ENCODE data around the gene MOGAT1. TPM values are rescaled to one million over a fixed set of nuclear protein-coding genes. Genes with fewer than 3 reads are reported as not detected.

The MOGAT1 gene
- polyA plus RNA-seq, 3 donors from 2014 or later, result not detected

GRCh38 chr2:222653280-222653679 lies 18.2 kb upstream of the MOGAT1 start:
- Mint-ChIP-seq H3K27me3 (ENCODE audit: low read depth in 3 of 3) (peaks cover 5 to 12% (median 8%) of the 10 kb centered on the region in 3 donors), H3K27ac (peak overlapping the region in 3 of 6 donors; percentile 7 to 86 (median 11)), H3K9me3 (no peaks in the 10 kb centered on the region), H3K4me3 (peak overlapping the region in 2 of 5 donors; percentile 27 to 53), H3K36me3 (no peaks in the 10 kb centered on the region), H3K4me1 (peaks cover 38 to 56% of the 10 kb centered on the region in 2 donors)
- DNase-seq, result no peak

- DNase-seq, result peak; percentile 93 to 97 (median 97)
- Mint-ChIP-seq H3K4me1 (peaks cover 36 to 50% of the 10 kb centered on the region in 2 donors), H3K9me3 (no peaks in the 10 kb centered on the region), H3K27ac (peak within 1 kb of the TSS; percentile 97 to 100 (median 100)), H3K27me3 (ENCODE audit: low read depth in 3 of 3) (peaks cover 5 to 12% (median 11%) of the 10 kb centered on the region in 3 donors), H3K4me3 (peak within 1 kb of the TSS; percentile 90 to 100 (median 99)), H3K36me3 (no peaks in the 10 kb centered on the region)
These were observed 15.5 kb upstream of the MOGAT1 start, which contains the start of gene FARSB for GRCh38 chr2:222655787-222656525. FARSB (minus strand) TSS chr2:222656092; CDS start chr2:222656073, 19 bp downstream.

GRCh38 chr2:222656526-222657446 lies 14.7 kb upstream of the MOGAT1 start:
- Mint-ChIP-seq H3K4me3 (peak overlapping the region; percentile 90 to 100 (median 99)), H3K27ac (peak overlapping the region; percentile 97 to 100 (median 100)), H3K4me1 (peaks cover 36 to 50% of the 10 kb centered on the region in 2 donors), H3K27me3 (ENCODE audit: low read depth in 3 of 3) (peaks cover 5 to 12% (median 11%) of the 10 kb centered on the region in 3 donors), H3K36me3 (no peaks in the 10 kb centered on the region), H3K9me3 (no peaks in the 10 kb centered on the region)
- no peak for DNase-seq

- no peaks in the 10 kb centered on the region for H3K36me3 Mint-ChIP-seq
- H3K4me1 Mint-ChIP-seq, result no peaks in the 10 kb centered on the region
- H3K4me3 Mint-ChIP-seq, result no peak overlapping the region
- no peak overlapping the region for H3K27ac Mint-ChIP-seq
- DNase-seq, result no peak
- peaks cover 0 to 3% (median 2%) of the 10 kb centered on the region in 3 donors for H3K27me3 Mint-ChIP-seq (ENCODE audit: low read depth in 3 of 3)
- no peaks in the 10 kb centered on the region for H3K9me3 Mint-ChIP-seq
These were observed 8.0 kb upstream of the MOGAT1 start for GRCh38 chr2:222663479-222663878.

- DNase-seq, result no peak
- H3K9me3 Mint-ChIP-seq, result no peaks in the 10 kb centered on the region
- H3K27ac Mint-ChIP-seq, result no peak overlapping the region
- no peaks in the 10 kb centered on the region for H3K36me3 Mint-ChIP-seq
- H3K4me3 Mint-ChIP-seq, result no peak overlapping the region
- H3K4me1 Mint-ChIP-seq, result no peaks in the 10 kb centered on the region
- peaks cover 6 to 22% (median 7%) of the 10 kb centered on the region in 3 donors for H3K27me3 Mint-ChIP-seq (ENCODE audit: low read depth in 3 of 3)
These were observed 2.8 kb upstream of the MOGAT1 start for GRCh38 chr2:222668494-222669154.

GRCh38 chr2:222669353-222669752 lies 2.1 kb upstream of the MOGAT1 start:
- Mint-ChIP-seq H3K9me3 (no peaks in the 10 kb centered on the region), H3K4me3 (no peak overlapping the region), H3K27ac (no peak overlapping the region), H3K4me1 (no peaks in the 10 kb centered on the region), H3K36me3 (no peaks in the 10 kb centered on the region), H3K27me3 (ENCODE audit: low read depth in 3 of 3) (peaks cover 6 to 24% (median 7%) of the 10 kb centered on the region in 3 donors)
- no peak for DNase-seq

- H3K4me3 Mint-ChIP-seq, result no peak overlapping the region
These were observed 1.0 kb upstream of the MOGAT1 start for GRCh38 chr2:222670191-222671038.

GRCh38 chr2:222672068-222672401 lies 577 bp downstream of the MOGAT1 start:
- Mint-ChIP-seq H3K4me1 (no peaks in the 10 kb centered on the region), H3K36me3 (no peaks in the 10 kb centered on the region), H3K4me3 (peak overlapping the region in 1 of 5 donors; percentile 8), H3K27ac (no peak overlapping the region), H3K27me3 (ENCODE audit: low read depth in 3 of 3) (peaks cover 6 to 28% (median 7%) of the 10 kb centered on the region in 3 donors), H3K9me3 (no peaks in the 10 kb centered on the region)
- DNase-seq, result no peak

More at GRCh38 chr2:222670191-222671038, 1.0 kb upstream of the MOGAT1 start:
- no peaks in the 10 kb centered on the region for H3K9me3 Mint-ChIP-seq
- H3K4me1 Mint-ChIP-seq, result no peaks in the 10 kb centered on the region
- H3K36me3 Mint-ChIP-seq, result no peaks in the 10 kb centered on the region
- no peak overlapping the region for H3K27ac Mint-ChIP-seq
- DNase-seq, result no peak
- peaks cover 6 to 24% (median 7%) of the 10 kb centered on the region in 3 donors for H3K27me3 Mint-ChIP-seq (ENCODE audit: low read depth in 3 of 3)

- no peaks in the 10 kb centered on the region for H3K9me3 Mint-ChIP-seq
These were observed 1.8 kb downstream of the MOGAT1 start for GRCh38 chr2:222673273-222673672.

GRCh38 chr2:222673883-222674282 lies 2.4 kb downstream of the MOGAT1 start:
- H3K4me1 Mint-ChIP-seq, result no peaks in the 10 kb centered on the region
- H3K4me3 Mint-ChIP-seq, result no peak overlapping the region
- DNase-seq, result no peak
- no peaks in the 10 kb centered on the region for H3K9me3 Mint-ChIP-seq
- H3K27ac Mint-ChIP-seq, result no peak overlapping the region
- no peaks in the 10 kb centered on the region for H3K36me3 Mint-ChIP-seq
- H3K27me3 Mint-ChIP-seq (ENCODE audit: low read depth in 3 of 3), result peaks cover 2 to 28% (median 7%) of the 10 kb centered on the region in 3 donors

More at GRCh38 chr2:222673273-222673672, 1.8 kb downstream of the MOGAT1 start:
- peak overlapping the region in 1 of 5 donors; percentile 9 for H3K4me3 Mint-ChIP-seq
- H3K4me1 Mint-ChIP-seq, result no peaks in the 10 kb centered on the region
- no peaks in the 10 kb centered on the region for H3K36me3 Mint-ChIP-seq
- H3K27me3 Mint-ChIP-seq (ENCODE audit: low read depth in 3 of 3), result peaks cover 2 to 28% (median 7%) of the 10 kb centered on the region in 3 donors
- no peak for DNase-seq
- no peak overlapping the region for H3K27ac Mint-ChIP-seq

GRCh38 chr2:222677981-222678380 lies 6.5 kb downstream of the MOGAT1 start:
- Mint-ChIP-seq H3K4me1 (no peaks in the 10 kb centered on the region), H3K36me3 (no peaks in the 10 kb centered on the region), H3K27ac (no peak overlapping the region), H3K9me3 (no peaks in the 10 kb centered on the region), H3K4me3 (no peak overlapping the region), H3K27me3 (ENCODE audit: low read depth in 3 of 3) (peaks cover 0 to 17% (median 2%) of the 10 kb centered on the region in 3 donors)
- DNase-seq, result no peak

- DNase-seq, result no peak
- no peak overlapping the region for H3K4me3 Mint-ChIP-seq
- peaks cover 2 to 15% (median 9%) of the 10 kb centered on the region in 3 donors for H3K27me3 Mint-ChIP-seq (ENCODE audit: low read depth in 3 of 3)
- H3K9me3 Mint-ChIP-seq, result no peaks in the 10 kb centered on the region
- no peak overlapping the region for H3K27ac Mint-ChIP-seq
- no peaks in the 10 kb centered on the region for H3K36me3 Mint-ChIP-seq
- H3K4me1 Mint-ChIP-seq, result no peaks in the 10 kb centered on the region
These were observed 12.3 kb downstream of the MOGAT1 start for GRCh38 chr2:222683805-222684204.

Measured in immature natural killer cell (primary cell).